ENCODE measurements around the gene ADD2. TPM values are rescaled to one million over a fixed set of nuclear protein-coding genes. Genes with fewer than 3 reads are reported as not detected.

ADD2 gene
- total and polyA plus RNA-seq, 2 experiments from 2014 or later: not detected

DNA sequence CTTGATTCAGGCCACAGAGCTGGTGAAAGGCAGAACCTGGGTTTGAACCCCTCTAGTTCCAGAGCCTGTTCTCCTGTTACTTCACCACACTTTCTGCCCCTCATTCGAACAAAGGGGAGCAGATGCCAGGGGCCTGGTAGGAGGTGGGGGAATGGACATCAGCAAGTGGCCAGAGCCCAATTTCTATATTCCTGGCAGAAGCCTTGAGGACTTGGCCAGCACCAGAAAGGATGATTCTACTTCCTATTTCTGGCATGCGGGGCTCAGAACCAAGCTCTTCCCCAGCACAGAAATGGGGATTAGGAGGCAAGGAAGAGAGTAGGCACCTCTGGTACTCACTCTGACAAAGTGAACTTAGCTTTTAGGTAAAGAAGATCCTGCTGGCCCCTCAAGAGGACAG lies 49.3 kb downstream of the ADD2 start:
- H3K9me3 ChIP-seq (ENCODE audit: low read depth): no peaks in the 10 kb centered on the region
- no peak overlapping the region for H3K4me2 ChIP-seq (ENCODE audit: unreplicated experiment)
- in situ Hi-C loops (cut with MboI): no loop called here
- WGBS, 2 experiments (ENCODE audit: low coverage in 1 of 2, low lambda C conversion rate in 2 of 2, missing lambda C conversion rate in 2 of 2): 72 to 82% methylated on average over 2 of the region's 2 CpGs
- no peak overlapping the region for H3K4me3 ChIP-seq
- no peaks in the 10 kb centered on the region for H3F3A ChIP-seq (ENCODE audit: insufficient read depth)
- H3K27me3 ChIP-seq (replicated peaks; ENCODE audit: insufficient read depth): peaks cover 34% of the 10 kb centered on the region
- no peak overlapping the region for H3K27ac ChIP-seq
- no peaks in the 10 kb centered on the region for H4K20me1 ChIP-seq (ENCODE audit: insufficient read depth)
- no peak for TF ChIP-seq EZH2phosphoT487 (IDR thresholded peaks at IDR 0.05; ENCODE audit: insufficient read depth, low read depth)
- no peak for TF ChIP-seq EZH2 (IDR thresholded peaks at IDR 0.05; ENCODE audit: insufficient read depth, poor library complexity, severe bottlenecking)
- no peaks in the 10 kb centered on the region for H3K4me1 ChIP-seq (ENCODE audit: insufficient read depth)
- H2AFZ ChIP-seq: no peak overlapping the region
- no peak overlapping the region for H3K9ac ChIP-seq
- H3K36me3 ChIP-seq (ENCODE audit: low read depth): no peaks in the 10 kb centered on the region
- DNase-seq: no peak
- H3K79me2 ChIP-seq (ENCODE audit: insufficient read depth): no peaks in the 10 kb centered on the region
- peaks cover 2% of the 10 kb centered on the region; the same call in 1 of the 2 replicates for H3K9me2 ChIP-seq (ENCODE audit: insufficient read depth)

DNA sequence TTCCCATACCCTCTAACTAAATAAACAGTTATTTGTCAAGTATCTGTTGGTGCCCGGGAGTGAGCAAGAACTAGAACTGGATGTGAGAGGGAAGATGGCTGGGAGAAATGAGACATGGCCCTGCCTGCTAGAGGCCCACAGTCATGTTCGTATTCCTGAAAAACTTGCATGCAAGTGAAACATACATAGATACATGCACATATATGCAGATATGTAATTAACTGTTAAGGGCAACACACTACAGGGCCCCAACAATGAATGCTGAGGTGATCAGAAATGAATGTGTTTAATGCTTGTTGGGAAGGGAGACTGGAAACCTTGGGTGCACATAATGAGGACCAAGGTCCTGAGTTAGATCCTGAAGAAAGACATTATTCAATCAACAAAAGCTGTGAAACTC lies 49.8 kb downstream of the ADD2 start:
- H3K4me2 ChIP-seq (ENCODE audit: unreplicated experiment): no peak overlapping the region
- TF ChIP-seq EZH2 (IDR thresholded peaks at IDR 0.05; ENCODE audit: insufficient read depth, poor library complexity, severe bottlenecking) (no peak), EZH2phosphoT487 (IDR thresholded peaks at IDR 0.05; ENCODE audit: insufficient read depth, low read depth) (no peak)
- H3K27me3 ChIP-seq (replicated peaks; ENCODE audit: insufficient read depth): peaks cover 34% of the 10 kb centered on the region
- H3K9me3 ChIP-seq (ENCODE audit: low read depth): no peaks in the 10 kb centered on the region
- no peak overlapping the region for H3K4me3 ChIP-seq
- in situ Hi-C loops (cut with MboI): no loop called here
- no peaks in the 10 kb centered on the region for H3F3A ChIP-seq (ENCODE audit: insufficient read depth)
- no peak for DNase-seq
- H4K20me1 ChIP-seq (ENCODE audit: insufficient read depth): no peaks in the 10 kb centered on the region
- WGBS, 2 experiments (ENCODE audit: low coverage in 1 of 2, low lambda C conversion rate in 2 of 2, missing lambda C conversion rate in 2 of 2): 64 to 65% methylated on average over 2 of the region's 2 CpGs
- no peaks in the 10 kb centered on the region for H3K36me3 ChIP-seq (ENCODE audit: low read depth)
- no peak overlapping the region for H2AFZ ChIP-seq
- H3K27ac ChIP-seq: no peak overlapping the region
- no peaks in the 10 kb centered on the region for H3K79me2 ChIP-seq (ENCODE audit: insufficient read depth)
- no peaks in the 10 kb centered on the region for H3K4me1 ChIP-seq (ENCODE audit: insufficient read depth)
- peaks cover 2% of the 10 kb centered on the region; the same call in 1 of the 2 replicates for H3K9me2 ChIP-seq (ENCODE audit: insufficient read depth)
- no peak overlapping the region for H3K9ac ChIP-seq

DNA sequence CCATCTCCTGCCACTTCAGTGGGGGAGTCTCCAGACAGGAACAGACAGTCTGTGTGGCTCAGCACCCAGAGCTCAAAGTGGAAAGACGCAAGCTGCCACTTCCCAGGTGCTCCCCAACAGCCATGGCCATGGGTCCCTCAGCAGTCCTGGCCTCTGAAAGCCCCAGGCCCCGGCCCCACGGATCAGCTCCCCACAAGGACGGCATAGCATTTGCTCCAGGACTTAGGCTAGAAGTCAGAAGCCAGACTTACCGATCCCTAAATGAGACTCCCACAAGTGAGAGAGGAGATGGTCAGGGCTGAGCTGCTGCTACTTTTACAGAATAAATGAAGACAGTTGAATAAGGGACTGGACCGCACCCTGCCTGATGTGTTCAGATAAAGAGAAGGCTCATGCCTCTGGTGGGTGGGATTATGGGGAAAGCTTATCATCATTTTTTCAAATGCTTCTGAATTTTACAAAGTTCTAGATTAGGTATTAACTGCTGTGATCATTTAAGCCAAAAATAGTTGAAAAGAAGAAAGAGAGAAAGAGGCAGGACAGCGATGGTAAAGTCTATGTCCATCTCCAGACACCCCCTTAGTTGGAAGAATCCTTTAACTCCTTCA lies 50.5 kb downstream of the ADD2 start:
- no peaks in the 10 kb centered on the region for H3K4me1 ChIP-seq (ENCODE audit: insufficient read depth)
- 72 to 73% methylated on average over 7 of the region's 7 CpGs for WGBS, 2 experiments (ENCODE audit: low coverage in 1 of 2, low lambda C conversion rate in 2 of 2, missing lambda C conversion rate in 2 of 2)
- H3K9ac ChIP-seq: no peak overlapping the region
- DNase-seq: no peak
- H3K27me3 ChIP-seq (replicated peaks; ENCODE audit: insufficient read depth): peaks cover 34% of the 10 kb centered on the region
- no peak overlapping the region for H3K4me2 ChIP-seq (ENCODE audit: unreplicated experiment)
- H3K9me3 ChIP-seq (ENCODE audit: low read depth): no peaks in the 10 kb centered on the region
- H3K9me2 ChIP-seq (ENCODE audit: insufficient read depth): peaks cover 2% of the 10 kb centered on the region; the same call in 1 of the 2 replicates
- no peak overlapping the region for H3K4me3 ChIP-seq
- in situ Hi-C loops (cut with MboI): no loop called here
- no peaks in the 10 kb centered on the region for H3K79me2 ChIP-seq (ENCODE audit: insufficient read depth)
- no peaks in the 10 kb centered on the region for H4K20me1 ChIP-seq (ENCODE audit: insufficient read depth)
- H3F3A ChIP-seq (ENCODE audit: insufficient read depth): no peaks in the 10 kb centered on the region
- H2AFZ ChIP-seq: no peak overlapping the region
- no peak for TF ChIP-seq EZH2phosphoT487 (IDR thresholded peaks at IDR 0.05; ENCODE audit: insufficient read depth, low read depth)
- no peak for TF ChIP-seq EZH2 (IDR thresholded peaks at IDR 0.05; ENCODE audit: insufficient read depth, poor library complexity, severe bottlenecking)
- no peak overlapping the region for H3K27ac ChIP-seq
- no peaks in the 10 kb centered on the region for H3K36me3 ChIP-seq (ENCODE audit: low read depth)

DNA sequence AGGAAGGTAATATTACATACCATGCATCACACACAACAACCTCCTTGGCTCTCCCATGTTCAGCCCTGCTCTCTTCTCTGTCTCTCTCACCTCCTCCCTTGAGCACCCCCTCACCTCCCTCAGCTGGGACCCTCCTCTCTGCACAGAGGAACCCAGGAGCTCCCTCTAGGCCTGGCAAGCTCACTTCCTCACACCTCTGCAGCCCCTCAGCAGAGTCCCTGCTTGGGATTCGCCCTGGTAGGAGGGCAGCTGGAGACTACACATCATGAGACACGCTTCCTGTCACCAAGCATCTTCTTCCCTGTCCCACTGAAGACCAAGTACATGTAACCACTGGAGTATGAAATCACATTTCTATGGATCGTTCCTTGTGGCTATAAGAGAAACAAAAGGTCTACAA lies 51.0 kb downstream of the ADD2 start:
- no peak overlapping the region for H3K4me3 ChIP-seq
- no peaks in the 10 kb centered on the region for H4K20me1 ChIP-seq (ENCODE audit: insufficient read depth)
- WGBS, 2 experiments (ENCODE audit: low coverage in 1 of 2, low lambda C conversion rate in 2 of 2, missing lambda C conversion rate in 2 of 2): 52 to 61% methylated on average over 3 of the region's 3 CpGs
- no peaks in the 10 kb centered on the region for H3K9me3 ChIP-seq (ENCODE audit: low read depth)
- no peaks in the 10 kb centered on the region for H3F3A ChIP-seq (ENCODE audit: insufficient read depth)
- peaks cover 34% of the 10 kb centered on the region for H3K27me3 ChIP-seq (replicated peaks; ENCODE audit: insufficient read depth)
- no peak for DNase-seq
- in situ Hi-C loops (cut with MboI): no loop called here
- H3K4me1 ChIP-seq (ENCODE audit: insufficient read depth): no peaks in the 10 kb centered on the region
- no peak overlapping the region for H2AFZ ChIP-seq
- H3K27ac ChIP-seq: no peak overlapping the region
- H3K36me3 ChIP-seq (ENCODE audit: low read depth): no peaks in the 10 kb centered on the region
- no peak overlapping the region for H3K4me2 ChIP-seq (ENCODE audit: unreplicated experiment)
- H3K9ac ChIP-seq: no peak overlapping the region
- TF ChIP-seq EZH2phosphoT487 (IDR thresholded peaks at IDR 0.05; ENCODE audit: insufficient read depth, low read depth) (no peak), EZH2 (IDR thresholded peaks at IDR 0.05; ENCODE audit: insufficient read depth, poor library complexity, severe bottlenecking) (no peak)
- no peaks in the 10 kb centered on the region for H3K9me2 ChIP-seq (ENCODE audit: insufficient read depth)
- H3K79me2 ChIP-seq (ENCODE audit: insufficient read depth): no peaks in the 10 kb centered on the region

All from GM23248 (cell line).